IPS DF 4.7 (cell line): ENCODE data around the gene PAX5.
"Not testable (repeated sequence)": the region's sequence is repeated elsewhere in the genome, so short reads cannot be mapped to it uniquely, and the experiment has no call there.

Experiments
- DNase-seq: peaks from one replicate; pipeline ENCODE4 v3.0.0-alpha.2; 2013; ENCODE audit warnings: low spot score; ENCODE audit errors: extremely low read depth

The PAX5 gene

DNA sequence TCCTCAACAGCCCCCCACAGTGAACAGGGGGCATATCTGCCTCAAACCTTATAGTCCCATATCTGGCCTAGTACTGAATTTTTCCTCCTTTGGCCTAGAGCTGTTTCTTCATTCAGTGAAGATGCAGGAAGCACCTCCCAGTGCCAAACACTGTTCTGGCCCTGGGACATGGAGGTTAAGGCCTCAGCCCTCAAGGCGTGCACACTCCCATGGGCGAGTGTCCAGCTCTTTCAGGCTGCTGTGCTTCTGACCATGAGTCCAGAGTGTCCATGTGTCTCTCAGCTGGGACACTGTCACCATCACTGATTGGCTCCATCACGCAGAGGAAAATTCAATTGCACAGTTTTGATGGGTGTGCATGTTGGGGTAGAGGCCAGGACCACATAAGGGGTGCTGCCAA is 151.5 kb downstream of the PAX5 start:
- DNase-seq = no peak

DNA sequence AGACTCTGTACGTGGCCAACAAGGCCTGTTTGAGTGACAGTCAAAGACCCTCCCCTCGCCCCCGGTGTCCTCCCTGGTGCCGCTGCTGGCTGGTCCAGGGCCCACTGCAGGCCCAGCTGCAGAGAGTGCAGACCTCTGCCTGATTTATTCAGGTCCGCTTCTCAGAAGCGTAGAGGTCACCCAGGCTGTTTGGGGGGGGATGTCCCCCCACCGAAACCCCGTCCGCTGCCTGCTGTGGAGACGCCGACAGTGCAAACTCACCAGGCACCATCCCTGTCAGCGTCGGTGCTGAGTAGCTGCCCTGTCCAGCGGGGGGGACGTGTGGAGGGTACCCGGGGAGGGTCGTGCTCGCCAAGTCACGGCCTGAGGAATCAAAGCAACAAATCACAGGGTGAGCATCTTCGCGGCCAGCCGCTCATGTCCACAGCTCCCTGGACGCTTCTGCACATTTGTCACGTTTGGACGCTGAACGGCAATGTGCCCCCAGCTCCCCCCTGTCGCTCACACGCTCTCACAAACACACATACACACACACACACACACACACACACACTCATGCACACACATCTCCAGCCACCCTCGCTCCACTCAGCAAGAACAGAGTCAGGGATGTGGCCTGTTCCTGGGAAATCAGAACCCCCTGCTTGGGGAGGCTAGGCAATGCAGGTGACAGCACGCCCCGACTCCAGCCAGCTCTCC is 152.2 kb downstream of the PAX5 start:
- DNase-seq = no peak

DNA sequence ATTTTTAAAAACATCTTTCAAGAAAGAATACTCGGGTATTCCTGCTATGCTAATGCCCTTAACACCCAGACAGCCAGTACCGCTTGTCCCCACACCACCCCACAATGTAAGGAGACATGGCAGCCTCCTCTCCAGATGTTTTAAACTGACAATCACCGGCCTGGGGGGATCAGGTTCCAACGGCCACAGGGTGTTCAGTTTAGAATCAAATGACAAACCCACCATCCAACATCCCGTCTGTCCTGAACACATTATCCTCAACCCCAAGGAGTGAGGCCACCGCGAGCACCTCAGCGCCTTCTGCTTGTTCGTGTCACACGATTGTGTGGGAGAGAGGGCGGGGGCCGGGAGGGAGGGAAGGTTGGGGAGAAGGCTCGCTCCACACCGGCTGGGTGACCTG is 152.8 kb downstream of the PAX5 start:
- no peak for DNase-seq

DNA sequence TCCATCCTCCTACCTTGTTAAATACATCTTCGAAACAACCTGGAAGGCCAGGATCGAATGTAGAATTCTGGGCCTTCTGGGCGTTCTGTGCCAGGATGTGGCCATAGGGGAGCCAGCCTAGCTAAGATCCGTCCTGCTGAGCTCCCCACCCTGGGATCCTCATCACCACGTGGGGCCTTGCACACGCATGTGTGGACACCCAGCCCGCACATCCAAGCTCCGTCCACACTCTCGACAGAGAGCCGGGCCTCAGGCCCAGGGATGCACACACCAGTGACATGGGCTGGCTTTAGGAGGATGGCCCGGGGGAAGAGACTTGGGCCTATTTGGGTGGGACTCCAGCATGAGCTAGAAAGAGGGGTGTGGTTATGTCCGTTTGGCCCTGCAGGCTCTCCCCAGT is 154.0 kb downstream of the PAX5 start:
- DNase-seq = no peak

DNA sequence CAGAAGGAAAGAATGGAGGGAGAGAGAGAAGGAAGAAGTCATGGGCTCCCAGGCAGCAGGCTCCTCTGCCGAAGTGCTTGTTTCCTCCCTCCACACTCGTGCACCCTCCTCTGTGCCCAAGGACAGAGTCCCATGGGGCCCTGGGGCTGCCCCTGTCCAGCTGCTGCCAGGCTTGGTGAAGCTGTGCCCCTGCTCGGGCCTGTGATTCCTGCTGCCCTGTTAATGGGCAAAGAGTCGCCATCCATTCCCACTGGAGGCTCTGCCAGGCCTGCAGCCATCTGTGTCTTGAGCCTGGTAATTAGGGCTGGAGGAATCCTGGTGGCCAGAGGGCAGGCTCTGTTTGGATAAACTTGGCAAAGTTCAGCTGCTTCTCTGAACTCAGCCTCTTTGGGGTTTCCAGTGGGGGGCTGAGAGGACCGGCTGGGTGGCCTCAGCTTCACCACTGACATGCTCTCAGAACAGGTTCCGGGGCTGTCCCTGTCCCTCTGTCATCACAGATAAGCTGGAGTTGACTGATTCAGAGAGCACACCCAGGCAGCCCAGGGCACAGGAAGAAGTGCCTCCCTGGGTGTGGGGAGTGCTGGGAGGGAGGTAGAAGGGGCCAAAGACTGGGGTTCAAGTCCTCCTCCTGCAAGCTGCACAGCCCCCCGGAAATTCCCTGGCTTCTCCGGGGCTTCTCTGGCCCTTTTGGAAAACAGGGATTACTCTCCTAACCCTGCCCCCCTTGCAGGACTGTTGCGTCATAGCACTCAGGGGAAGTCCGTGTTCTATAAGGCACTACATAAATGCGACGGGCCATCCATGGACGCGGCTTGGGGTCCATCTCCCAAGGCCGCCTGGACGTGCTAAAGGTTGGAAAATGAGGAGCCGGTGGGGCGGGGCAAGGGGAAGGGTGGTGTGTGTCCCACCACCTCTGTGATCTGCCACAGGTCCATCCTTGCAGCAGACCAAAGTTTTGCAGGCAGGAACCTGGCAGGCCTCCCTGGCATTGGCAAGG is 154.8 kb downstream of the PAX5 start:
- no peak for DNase-seq

DNA sequence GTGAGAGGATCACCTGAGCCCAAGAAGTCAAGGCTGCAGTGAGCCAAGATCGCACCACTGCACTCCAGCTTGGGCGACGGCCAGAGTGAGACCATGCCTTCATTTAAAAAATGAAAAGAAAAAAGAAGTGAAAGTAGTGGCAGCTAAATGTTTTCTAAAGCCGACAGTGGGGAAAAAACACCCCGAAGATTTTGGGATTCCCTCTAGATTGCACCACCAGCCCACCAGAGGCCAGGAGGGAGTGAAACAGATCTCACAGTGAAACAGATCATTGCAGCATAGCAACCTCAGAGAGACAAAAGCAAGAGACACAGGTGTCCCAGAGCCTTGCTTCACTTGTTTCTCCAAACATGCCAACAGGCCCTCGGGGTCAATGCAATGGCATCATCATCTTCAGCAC is 156.8 kb downstream of the PAX5 start:
- no peak for DNase-seq

DNA sequence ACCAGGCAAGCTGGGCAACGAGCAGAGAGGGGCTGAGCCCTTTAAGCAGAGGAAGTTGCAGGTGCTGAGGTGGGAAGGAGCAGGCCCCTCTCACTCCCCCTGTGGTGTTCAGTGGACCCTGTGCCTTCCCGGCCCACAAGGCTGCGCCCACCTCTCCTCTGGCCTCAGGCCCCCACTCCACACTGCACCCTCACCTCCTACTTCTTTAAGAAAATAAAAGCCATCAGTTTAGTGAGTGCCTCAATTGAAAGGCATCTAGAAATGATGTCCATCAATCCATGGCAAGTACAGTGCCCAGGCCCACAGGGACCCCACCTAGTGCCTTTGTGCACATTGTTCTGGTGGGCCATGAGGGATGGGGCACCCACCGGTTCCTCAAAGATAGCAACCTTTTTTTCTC is 158.0 kb downstream of the PAX5 start:
- no peak for DNase-seq

DNA sequence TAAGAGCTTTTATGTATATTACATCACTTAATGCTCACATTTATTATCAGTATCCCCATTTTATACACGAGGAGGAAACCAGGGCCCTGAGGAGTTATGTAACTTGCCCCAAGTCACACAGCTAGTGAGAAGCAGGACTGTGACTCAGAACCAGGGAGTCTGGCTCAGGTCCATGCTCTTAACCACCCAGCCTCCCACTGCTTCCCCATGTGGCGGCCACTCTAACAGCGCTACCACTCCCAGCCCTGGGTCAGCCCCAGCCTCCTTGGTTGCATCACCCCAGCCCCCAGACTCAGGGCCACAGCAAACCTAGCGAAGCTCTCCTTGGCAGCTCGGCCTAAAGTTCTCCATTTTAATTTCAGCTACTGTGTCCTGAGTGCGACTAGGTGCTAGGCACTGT is 159.1 kb downstream of the PAX5 start:
- no peak for DNase-seq

DNA sequence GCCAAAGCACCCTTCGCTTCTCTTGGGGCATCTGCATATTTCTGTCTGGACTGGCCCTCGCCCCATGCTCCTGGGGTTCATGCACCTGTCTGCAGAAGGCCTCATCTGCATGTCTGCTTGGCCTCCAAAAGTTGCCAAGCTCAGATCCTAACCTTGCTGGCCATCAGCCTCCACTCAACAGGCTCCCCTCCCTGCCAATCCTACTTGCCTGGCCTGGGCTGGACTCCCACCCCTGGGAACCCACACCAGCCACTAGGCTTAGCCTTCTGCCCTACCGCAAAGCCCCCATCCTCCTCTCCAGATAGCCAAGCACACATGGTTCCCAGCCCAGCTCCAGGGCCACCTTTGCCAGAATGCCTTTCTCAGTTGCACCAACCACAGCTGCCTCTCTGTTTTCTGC is 159.8 kb downstream of the PAX5 start:
- no peak for DNase-seq

DNA sequence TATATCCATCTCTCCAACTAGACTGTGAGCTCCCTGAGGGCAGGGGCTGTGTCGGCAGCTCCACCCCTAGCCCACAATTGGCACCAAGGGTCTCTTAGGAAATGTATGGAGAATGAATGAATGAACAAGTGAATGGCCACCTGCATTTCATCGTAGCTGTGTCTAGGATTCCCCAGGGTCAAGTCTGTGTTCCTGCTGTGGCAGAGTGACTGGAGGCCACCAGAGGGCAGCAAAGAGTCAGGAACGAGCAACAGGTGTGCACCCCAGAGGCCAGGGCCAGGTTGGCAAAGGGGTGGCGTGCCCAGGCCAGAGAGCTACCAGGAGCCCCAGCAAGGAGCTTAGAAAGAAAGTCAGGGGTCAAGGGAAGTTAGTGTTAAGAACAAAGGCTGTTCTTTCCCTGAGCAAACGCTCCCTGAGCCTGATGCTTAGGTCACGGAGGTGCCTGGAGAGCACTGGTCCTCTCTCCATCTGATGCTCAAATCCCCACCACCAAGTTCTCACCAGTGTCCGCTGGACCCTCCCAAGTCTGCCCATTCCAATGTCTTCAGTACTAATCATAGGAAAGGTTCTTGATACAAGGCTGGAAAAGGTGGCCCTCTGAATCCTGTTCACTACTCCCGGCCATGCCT is 160.7 kb downstream of the PAX5 start:
- no peak for DNase-seq

DNA sequence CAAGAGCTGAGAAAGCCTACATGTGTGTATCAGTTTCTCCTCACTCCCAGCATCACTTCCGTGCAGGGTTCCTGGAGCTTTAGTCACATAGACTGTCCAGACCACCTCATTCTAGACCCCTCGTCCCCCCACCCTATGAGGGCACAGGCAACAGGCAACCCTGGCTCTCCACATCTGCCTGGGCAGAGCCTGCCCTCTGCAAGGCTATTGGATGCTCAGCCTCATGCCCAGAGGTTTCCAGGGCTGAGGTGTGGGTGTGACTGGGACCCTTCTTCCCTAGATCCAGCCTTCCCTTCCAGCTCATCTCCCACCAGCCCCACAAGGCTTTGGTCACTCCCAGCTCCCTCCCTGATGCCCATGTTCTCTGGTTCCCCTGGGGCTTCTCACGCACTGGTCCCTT is 161.4 kb downstream of the PAX5 start:
- no peak for DNase-seq

DNA sequence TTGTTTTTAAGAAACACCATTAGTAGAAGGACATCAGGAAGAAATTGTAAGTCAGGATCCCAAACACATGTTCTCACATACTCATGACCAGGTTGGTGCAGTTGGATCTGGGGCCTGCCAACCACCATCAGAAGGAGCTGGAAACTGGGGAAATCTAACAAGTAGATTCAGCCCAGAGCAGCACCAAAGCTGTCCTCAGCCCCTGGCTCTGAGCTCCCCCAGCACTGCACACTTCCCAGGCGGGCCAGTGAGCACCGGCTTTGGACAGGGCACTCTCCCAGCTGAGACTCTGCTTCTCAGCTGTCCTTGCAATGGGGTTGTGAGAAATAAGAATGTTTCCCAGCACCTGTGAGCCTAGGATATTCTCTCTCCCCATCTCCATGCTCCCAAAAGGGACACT is 162.5 kb downstream of the PAX5 start:
- no peak for DNase-seq

DNA sequence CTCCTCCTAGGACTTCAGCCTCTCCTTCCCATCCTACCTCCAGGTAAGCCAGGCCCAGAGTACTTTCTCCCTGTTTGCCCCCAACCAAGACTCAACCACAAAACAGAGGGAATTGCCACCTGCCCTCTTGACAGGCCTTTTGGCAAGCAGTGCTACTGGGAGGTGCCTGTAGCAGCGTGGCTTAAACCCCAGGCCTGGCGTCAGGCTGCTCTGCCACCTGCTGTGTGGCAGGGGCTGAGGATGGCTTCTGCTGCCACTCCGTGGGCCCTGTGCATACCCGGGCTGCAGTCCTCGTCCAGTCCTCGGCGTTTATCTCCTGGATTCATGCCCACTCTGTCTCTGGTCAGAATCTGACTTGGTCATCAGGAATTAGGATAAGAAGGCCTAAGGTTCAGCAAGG is 163.1 kb downstream of the PAX5 start:
- no peak for DNase-seq

DNA sequence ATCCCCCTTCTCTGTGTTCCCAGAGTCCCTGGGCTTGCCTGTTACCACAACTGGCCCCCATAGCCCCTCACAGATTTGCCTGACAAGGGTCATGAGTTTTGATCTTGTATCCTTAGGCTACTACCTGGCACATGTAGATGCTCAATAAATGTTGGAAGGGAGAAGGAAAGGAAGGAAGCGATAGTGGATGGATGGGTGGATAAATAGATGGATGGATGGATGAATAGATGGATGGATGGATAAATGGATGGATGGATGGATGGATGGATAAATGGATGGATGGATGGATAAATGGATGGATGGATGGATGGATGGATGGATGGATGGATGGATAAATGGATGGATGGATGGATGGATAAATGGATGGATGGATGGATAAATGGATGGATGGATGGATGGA is 164.5 kb downstream of the PAX5 start:
- not testable (repeated sequence) for DNase-seq

DNA sequence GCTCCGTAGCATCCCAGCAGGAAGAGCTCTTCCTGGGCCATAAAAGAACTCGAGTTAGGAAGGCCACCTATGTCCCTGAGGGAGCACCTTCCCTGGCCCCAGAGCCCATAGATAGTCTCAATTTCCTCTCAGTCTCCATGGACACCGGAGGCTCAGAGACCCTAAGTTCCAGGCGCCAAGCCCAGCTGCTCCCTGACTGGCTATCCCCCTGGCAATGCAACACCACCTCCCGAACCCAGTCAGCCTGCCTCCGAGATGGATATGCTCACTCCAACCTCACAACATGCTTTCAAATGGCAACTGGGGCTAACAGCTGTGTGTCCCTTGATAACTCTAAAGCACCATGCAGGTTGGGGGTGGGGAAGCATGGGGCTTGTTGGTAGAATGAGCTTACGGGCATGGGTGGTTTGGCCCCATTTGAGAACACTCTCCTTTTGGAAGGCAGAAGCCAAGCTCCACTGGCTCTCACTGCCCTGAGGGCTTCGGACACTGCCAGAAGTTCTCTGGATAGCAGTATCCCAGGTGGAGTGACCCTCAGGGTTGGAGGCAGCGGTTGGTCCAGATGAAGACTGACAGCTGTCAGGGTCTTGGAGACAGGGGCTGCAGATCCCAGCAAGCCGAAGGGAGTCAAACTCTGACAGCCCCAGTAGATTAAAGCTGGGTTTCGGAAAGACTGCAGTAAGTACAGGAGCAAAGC is 165.3 kb downstream of the PAX5 start:
- no peak for DNase-seq

DNA sequence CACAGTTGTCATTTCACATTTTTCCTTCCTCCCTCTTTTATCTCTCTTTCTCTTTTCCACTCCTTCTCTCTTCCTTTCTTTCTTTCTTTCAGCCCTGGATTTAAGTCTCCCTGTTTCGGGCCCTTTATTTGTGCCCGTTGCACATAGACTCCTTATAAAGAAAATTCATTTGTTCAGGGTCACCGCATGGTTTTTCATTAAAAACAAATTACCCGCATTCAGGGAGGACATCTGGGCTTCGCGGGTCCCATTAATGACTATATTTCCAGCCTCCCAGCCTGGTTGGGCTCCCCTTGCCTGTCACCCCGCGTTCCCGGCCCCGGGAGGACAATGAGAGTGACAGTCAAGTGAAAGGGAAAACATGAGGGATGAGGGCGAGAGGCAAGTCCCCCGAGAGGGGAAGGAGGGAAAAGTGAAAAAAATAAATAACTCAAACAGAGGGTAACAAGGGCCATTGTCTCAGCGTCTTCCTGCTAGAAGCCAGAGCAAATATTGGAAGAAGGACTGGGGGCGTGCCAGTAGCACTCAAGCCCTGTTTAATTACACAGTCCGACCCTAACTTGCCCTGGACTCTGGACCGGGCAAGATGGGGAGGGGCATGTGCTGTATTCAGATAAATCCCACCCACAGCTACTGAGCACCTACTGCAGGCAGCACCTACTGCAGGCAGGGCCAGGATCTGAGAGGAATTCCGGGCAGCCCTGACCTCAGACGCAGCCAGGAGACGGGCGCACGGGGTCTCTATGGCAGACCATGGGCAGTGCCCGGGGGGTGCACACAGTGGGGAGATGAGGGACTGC is 166.2 kb downstream of the PAX5 start:
- no peak for DNase-seq

DNA sequence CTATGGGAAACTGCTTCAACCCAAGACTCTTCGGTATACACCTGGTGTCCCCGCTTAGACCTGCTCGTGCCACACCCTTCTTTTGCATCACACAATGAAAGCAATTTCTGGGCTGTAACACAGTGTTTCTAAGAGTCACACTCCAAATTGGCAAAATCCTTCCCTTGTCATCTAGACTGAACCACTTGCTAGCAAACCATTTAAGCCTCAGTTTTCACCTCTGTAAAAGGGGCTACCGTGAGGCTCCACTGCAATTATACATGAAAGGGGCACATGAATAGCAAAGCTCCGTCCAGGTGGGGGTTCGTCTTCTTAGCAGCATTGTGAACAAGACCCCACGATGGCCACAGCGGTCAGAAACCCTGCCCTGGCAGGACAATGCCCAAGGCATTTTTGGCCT is 166.8 kb downstream of the PAX5 start:
- DNase-seq = no peak

DNA sequence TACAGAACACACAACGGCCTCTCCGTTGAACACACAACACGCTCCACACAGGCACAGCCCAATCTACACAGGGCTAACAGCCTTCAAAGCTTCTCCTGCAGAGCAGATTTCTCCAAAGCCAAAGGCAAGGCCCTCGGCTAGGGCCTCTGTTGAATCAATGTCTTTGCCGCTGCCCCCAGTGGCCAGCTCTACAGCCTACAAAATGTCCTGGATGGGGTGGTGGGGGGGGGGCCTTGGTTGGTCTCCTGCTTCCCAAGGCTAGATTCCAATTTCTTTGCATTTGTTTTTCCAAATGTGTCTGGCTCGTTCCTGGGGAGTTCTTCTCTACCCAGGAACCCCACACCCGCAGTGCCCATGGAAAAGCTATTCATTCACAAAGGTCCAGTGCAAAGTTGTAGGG is 167.2 kb downstream of the PAX5 start:
- DNase-seq = no peak

DNA sequence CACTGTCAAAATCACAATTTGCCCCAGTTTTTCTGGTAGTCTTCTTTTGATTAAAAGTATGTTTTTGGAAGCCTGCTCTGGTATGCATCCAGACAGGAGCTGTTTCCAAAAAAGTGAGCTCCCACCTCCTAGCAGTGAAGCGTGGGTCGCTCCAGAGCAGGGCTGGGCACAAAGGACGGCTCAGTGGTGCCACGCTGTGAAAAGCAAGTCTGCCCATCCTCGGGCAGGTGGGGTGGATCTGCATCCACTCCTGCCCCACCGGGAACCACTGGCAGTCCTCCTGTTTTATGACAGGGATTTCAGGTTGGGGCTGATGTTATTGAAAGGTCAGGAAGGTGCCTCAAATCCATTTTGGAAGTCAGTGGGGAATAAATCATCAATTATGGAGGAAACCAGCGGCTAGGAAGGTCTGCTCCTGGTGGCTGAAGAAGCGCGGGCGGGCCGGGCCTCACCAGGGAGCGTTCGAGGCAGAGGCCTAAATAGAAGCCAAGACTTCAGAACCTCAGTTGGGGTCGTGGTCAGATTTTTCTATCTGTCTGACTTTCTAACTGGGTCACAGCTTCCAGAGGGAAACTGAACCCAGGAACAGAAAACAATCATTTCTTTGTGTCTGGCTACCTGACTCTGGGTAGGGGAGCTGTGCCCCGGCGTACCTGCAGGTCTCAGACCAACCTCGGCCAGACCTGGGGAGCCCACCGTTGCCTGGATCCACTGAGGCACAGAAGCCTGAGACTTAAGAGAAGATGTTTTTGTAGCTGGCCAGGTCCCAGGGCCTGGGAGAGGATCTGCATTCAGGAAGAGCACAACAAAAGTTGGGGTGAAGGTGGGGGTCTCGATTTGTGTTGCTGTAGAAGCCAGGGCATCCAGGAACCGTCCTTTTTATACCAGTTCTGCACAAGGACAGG is 168.1 kb downstream of the PAX5 start:
- DNase-seq = no peak
